Colonic mucosa (tissue), 4 donors: ENCODE results near the gene PLXNA3. TPM values are rescaled to one million over a fixed set of nuclear protein-coding genes. Genes with fewer than 3 reads are reported as not detected.

ENCODE experiments used
- DNase-seq: peaks from one replicate; pipeline ENCODE4 v3.0.0-alpha.2; 2020
- H3K27ac ChIP-seq: fragments of 200-600 bp; one replicate; pipeline ENCODE4 v1.8.0; 2021
- H3K27me3 ChIP-seq: fragments of 200-600 bp; one replicate; pipeline ENCODE4 v1.8.0; 2021
- H3K36me3 ChIP-seq: fragments of 200-600 bp; one replicate; pipeline ENCODE4 v1.8.0; 2021
- H3K4me1 ChIP-seq: fragments of 200-600 bp; one replicate; pipeline ENCODE4 v1.8.0; 2021; ENCODE audit warnings: mild to moderate bottlenecking
- H3K4me3 ChIP-seq: fragments of 200-600 bp; one replicate; pipeline ENCODE4 v1.8.0; 2021
- H3K9ac ChIP-seq, 2 donors: one replicate each; pipeline ENCODE4 v1.7.0; 2013; ENCODE audit warnings: control low read depth in 2 of 2, low read depth in 2 of 2, low read length in 2 of 2
- H3K9me3 ChIP-seq: fragments of 200-600 bp; one replicate; pipeline ENCODE4 v1.8.0; 2021
- CTCF ChIP-seq: fragments of 200-600 bp; IDR thresholded peaks from one replicate; pipeline ENCODE4 v1.8.0; 2022; ENCODE audit warnings: antibody characterized with exemption, mild to moderate bottlenecking
- intact Hi-C: fragments of 100-400 bp; cut with DNase I; formaldehyde crosslinking; loops from one replicate; pipeline ENCODE4 v1.14.1; 2022
- total RNA-seq, 2 donors: library from RNA; stranded (reverse); fragmentation: NEBNext Ultra II Directional in 1 of 2; extraction: Animal tissue kit (Norgen Biotek cat#: 25700) in 1 of 2; gene quantifications; one replicate each; pipeline ENCODE4 v1.2.1, GENCODE V29; 2021
- donor health status: healthy.
- donor health status: DM: no; HTN: no; CAD: no.
- donor health status: DM: no; HTN: no; CAD: no.

Gene PLXNA3
- total RNA-seq, 2 donors from 2014 or later, result 37.7 to 43.9 TPM

DNA sequence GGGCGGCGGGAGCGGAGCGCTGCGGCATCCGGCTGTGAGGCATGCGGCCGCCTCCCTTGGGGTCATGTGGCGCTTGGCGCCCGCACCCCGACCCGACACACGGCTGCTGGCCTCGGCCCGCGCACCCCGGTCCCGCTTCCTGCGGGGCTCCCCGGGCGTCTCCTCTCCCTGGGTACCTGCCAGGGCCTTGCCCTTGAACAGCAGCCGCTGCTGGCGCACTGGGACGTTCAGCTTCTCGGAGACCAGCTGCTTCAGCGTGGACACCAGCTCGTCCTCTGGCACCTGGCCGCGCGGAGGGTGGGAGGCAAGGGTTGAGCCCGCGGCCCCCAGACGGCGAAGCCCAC lies 27.9 kb downstream of the PLXNA3 start:
- Histone ChIP-seq H3K9ac (peak overlapping the region; percentile 57 to 79), H3K4me1 (no peaks in the 10 kb centered on the region), H3K27me3 (no peaks in the 10 kb centered on the region), H3K9me3 (no peaks in the 10 kb centered on the region), H3K4me3 (peak overlapping the region; percentile 65), H3K27ac (peak overlapping the region; percentile 65), H3K36me3 (no peaks in the 10 kb centered on the region)
- DNase-seq, result peak; percentile 33
- intact Hi-C loops, result no loop called here
- TF ChIP-seq CTCF, result no peak

DNA sequence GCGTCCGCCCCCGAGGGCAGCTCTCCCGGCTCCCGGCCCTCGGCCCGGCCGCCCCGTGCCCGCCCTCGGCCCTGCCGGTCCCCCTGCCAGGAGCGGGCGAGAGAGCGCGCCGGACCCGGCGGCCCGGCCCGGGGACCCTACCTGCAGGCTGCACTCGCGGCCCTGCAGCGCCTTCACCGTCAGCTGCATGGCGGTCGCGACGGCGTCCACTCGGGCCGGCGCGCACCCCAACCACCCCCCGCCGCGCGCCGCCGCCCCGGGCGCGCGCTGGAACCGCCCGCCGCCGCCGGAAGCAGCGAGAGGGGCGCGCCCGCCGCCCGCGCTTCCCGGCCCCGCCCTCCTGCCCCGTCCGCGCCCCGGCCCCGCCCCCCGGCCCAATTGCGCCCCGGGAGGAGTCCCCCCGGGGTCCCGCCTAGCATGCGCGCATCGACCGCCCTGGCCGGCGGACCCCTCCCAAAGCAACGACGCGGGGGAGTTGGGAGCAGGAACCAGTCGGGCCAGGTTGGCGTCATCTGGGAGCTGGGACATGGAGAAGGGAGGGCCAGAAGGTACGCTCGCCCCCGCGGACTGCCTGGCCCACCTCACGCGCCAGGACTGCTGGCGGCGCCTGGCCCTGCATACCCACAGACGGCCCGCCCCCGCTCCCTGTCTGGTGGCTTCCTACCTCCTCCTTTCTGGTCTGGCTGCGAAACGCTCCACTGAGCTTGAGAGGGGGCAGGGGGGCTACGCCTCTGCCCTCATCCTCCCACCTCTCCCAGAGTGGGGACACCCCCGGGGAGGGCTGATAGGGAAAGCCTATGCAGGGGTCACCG lies 28.5 kb downstream of the PLXNA3 start, which contains the start of gene UBL4A:
Gene UBL4A, minus strand, starts transcription at position 220 of the 812 bp plus-strand sequence. Its CDS starts 31 bp downstream, at position 189.
- H3K27me3 ChIP-seq, result no peaks in the 10 kb centered on the region
- TF ChIP-seq CTCF, result no peak
- peak within 1 kb of the TSS; percentile 63 to 79 for H3K9ac ChIP-seq
- no peaks in the 10 kb centered on the region for H3K9me3 ChIP-seq
- intact Hi-C loops, result no loop called here
- H3K27ac ChIP-seq, result peak within 1 kb of the TSS; percentile 65
- H3K4me1 ChIP-seq, result no peaks in the 10 kb centered on the region
- no peaks in the 10 kb centered on the region for H3K36me3 ChIP-seq
- peak; percentile 54 for DNase-seq
- peak within 1 kb of the TSS; percentile 65 for H3K4me3 ChIP-seq

GRCh38 chrX:154487518-154488290 lies 29.6 kb downstream of the PLXNA3 start:
- Histone ChIP-seq H3K9ac (no peak overlapping the region), H3K27ac (peak overlapping the region; percentile 65), H3K36me3 (no peaks in the 10 kb centered on the region), H3K4me1 (no peaks in the 10 kb centered on the region), H3K9me3 (no peaks in the 10 kb centered on the region), H3K27me3 (no peaks in the 10 kb centered on the region), H3K4me3 (no peak overlapping the region)
- intact Hi-C loops, result no loop called here
- no peak for TF ChIP-seq CTCF
- DNase-seq, result peak; percentile 16

GRCh38 chrX:154488336-154489075 lies 30.4 kb downstream of the PLXNA3 start:
- intact Hi-C loops, result no loop called here
- H3K27me3 ChIP-seq, result no peaks in the 10 kb centered on the region
- H3K4me1 ChIP-seq, result no peaks in the 10 kb centered on the region
- H3K9me3 ChIP-seq, result no peaks in the 10 kb centered on the region
- H3K4me3 ChIP-seq, result no peak overlapping the region
- TF ChIP-seq CTCF, result no peak
- H3K27ac ChIP-seq, result no peak overlapping the region
- H3K9ac ChIP-seq, result no peak overlapping the region
- DNase-seq, result peak; percentile 19
- no peaks in the 10 kb centered on the region for H3K36me3 ChIP-seq

- peak overlapping the region; percentile 24 to 74 for H3K9ac ChIP-seq
Measured at GRCh38 chrX:154489182-154489581, 31.1 kb downstream of the PLXNA3 start.

More at GRCh38 chrX:154489182-154489581, 31.1 kb downstream of the PLXNA3 start:
- no peak for DNase-seq
- intact Hi-C loops, result no loop called here
- no peaks in the 10 kb centered on the region for H3K4me1 ChIP-seq
- H3K9me3 ChIP-seq, result no peaks in the 10 kb centered on the region
- no peak overlapping the region for H3K27ac ChIP-seq
- no peaks in the 10 kb centered on the region for H3K36me3 ChIP-seq
- H3K4me3 ChIP-seq, result no peak overlapping the region
- no peak for TF ChIP-seq CTCF
- no peaks in the 10 kb centered on the region for H3K27me3 ChIP-seq
